DND-41 (cell line): ENCODE measurements around the gene LRRC10B.

Experiments
- CTCF ChIP-seq: IDR thresholded peaks from 2 replicates; pipeline ENCODE4 v1.5.1; 2012; ENCODE audit warnings: borderline replicate concordance, low read length, moderate library complexity, mild to moderate bottlenecking; ENCODE audit not compliant: poor library complexity, severe bottlenecking; ENCODE audit errors: extremely low read depth
- EZH2 ChIP-seq: IDR thresholded peaks from 3 replicates; pipeline ENCODE4 v1.6.1; 2012; ENCODE audit warnings: borderline replicate concordance, low read depth, mild to moderate bottlenecking, moderate library complexity, low read length, inconsistent platforms; ENCODE audit not compliant: severe bottlenecking

- TF ChIP-seq CTCF: no peak
- TF ChIP-seq EZH2: no peak
Observed at GRCh38 chr11:61551634-61552033, 43.1 kb downstream of the LRRC10B start.
